RWPE2 (cell line): ENCODE results near the gene DNAJC18.
A peak's percentile ranks its signal among the peaks of the same experiment; 100 is the strongest.
"Not testable (repeated sequence)": the region's sequence is repeated elsewhere in the genome, so short reads cannot be mapped to it uniquely, and the experiment has no call there.

Experiments
- ATAC-seq: fragments of 200-7000 bp; cut with Tn5 transposase; 3 replicates; pipeline ENCODE4 v1.9.1; 2021; ENCODE audit warnings: low read depth
- DNase-seq: peaks from one replicate; pipeline ENCODE4 v3.0.0-alpha.2; 2020; ENCODE audit warnings: low spot score
- H3K27ac ChIP-seq: fragments of 450-650 bp; 2 replicates; pipeline ENCODE4 v1.5.1; 2017; ENCODE audit warnings: mild to moderate bottlenecking; ENCODE audit not compliant: poor library complexity, severe bottlenecking
- H3K27me3 ChIP-seq: fragments of 250-450 bp; sonication (Bioruptor Pico); 2 replicates; pipeline ENCODE4 v1.5.1; 2021; ENCODE audit warnings: mild to moderate bottlenecking, moderate library complexity; ENCODE audit not compliant: insufficient read depth, poor library complexity, severe bottlenecking
- H3K36me3 ChIP-seq: fragments of 250-450 bp; sonication (Bioruptor Pico); 2 replicates; pipeline ENCODE4 v1.5.1; 2020; ENCODE audit warnings: low read depth, mild to moderate bottlenecking, moderate library complexity
- H3K4me1 ChIP-seq: fragments of 250-450 bp; sonication (Bioruptor Pico); 2 replicates; pipeline ENCODE4 v1.5.1; 2021; ENCODE audit warnings: mild to moderate bottlenecking, moderate library complexity; ENCODE audit not compliant: insufficient read depth, poor library complexity, severe bottlenecking
- H3K4me3 ChIP-seq: fragments of 250-450 bp; sonication (Bioruptor Pico); 2 replicates; pipeline ENCODE4 v1.5.1; 2021; ENCODE audit warnings: mild to moderate bottlenecking, moderate library complexity; ENCODE audit not compliant: severe bottlenecking
- H3K9me3 ChIP-seq: fragments of 250-450 bp; sonication (Bioruptor Pico); 2 replicates; pipeline ENCODE4 v1.5.1; 2021; ENCODE audit warnings: mild to moderate bottlenecking, moderate library complexity; ENCODE audit not compliant: severe bottlenecking
- CTCF ChIP-seq: fragments of 450-650 bp; IDR thresholded peaks from one replicate; pipeline ENCODE4 v1.5.1; 2017; ENCODE audit warnings: mild to moderate bottlenecking, moderate library complexity; ENCODE audit not compliant: poor library complexity, severe bottlenecking

Gene DNAJC18

GRCh38 chr5:139388198-139388821 lies 51.0 kb downstream of the DNAJC18 start:
- no peak overlapping the region for H3K27ac ChIP-seq
- TF ChIP-seq CTCF = no peak
- peaks cover 24% of the 10 kb centered on the region for H3K4me1 ChIP-seq
- no peaks in the 10 kb centered on the region for H3K9me3 ChIP-seq
- ATAC-seq (no peak), DNase-seq (no peak)
- no peaks in the 10 kb centered on the region for H3K27me3 ChIP-seq
- no peaks in the 10 kb centered on the region for H3K36me3 ChIP-seq
- H3K4me3 ChIP-seq = no peak overlapping the region

- ATAC-seq (no peak), DNase-seq (no peak)
- Histone ChIP-seq H3K27ac (no peak overlapping the region), H3K36me3 (no peaks in the 10 kb centered on the region), H3K4me3 (no peak overlapping the region), H3K27me3 (no peaks in the 10 kb centered on the region), H3K4me1 (peaks cover 26% of the 10 kb centered on the region), H3K9me3 (no peaks in the 10 kb centered on the region)
- TF ChIP-seq CTCF = no peak
These were observed 51.6 kb downstream of the DNAJC18 start for GRCh38 chr5:139387611-139388197.

GRCh38 chr5:139386956-139387355 lies 52.4 kb downstream of the DNAJC18 start:
- not testable (repeated sequence) for H3K36me3 ChIP-seq, H3K4me3 ChIP-seq, H3K27me3 ChIP-seq, ATAC-seq, H3K9me3 ChIP-seq, H3K27ac ChIP-seq, DNase-seq
- peaks cover 25% of the 10 kb centered on the region for H3K4me1 ChIP-seq

- ATAC-seq = peak; percentile 19; the same call in 1 of the 3 replicates
- no peaks in the 10 kb centered on the region for H3K9me3 ChIP-seq
- H3K4me1 ChIP-seq = peaks cover 15% of the 10 kb centered on the region
- no peak for TF ChIP-seq CTCF
- H3K27ac ChIP-seq = no peak overlapping the region
- H3K36me3 ChIP-seq = no peaks in the 10 kb centered on the region
- H3K27me3 ChIP-seq = no peaks in the 10 kb centered on the region
- DNase-seq = no peak
- no peak overlapping the region for H3K4me3 ChIP-seq
These were observed 53.3 kb downstream of the DNAJC18 start for GRCh38 chr5:139386050-139386438.

GRCh38 chr5:139385061-139386049 lies 54.0 kb downstream of the DNAJC18 start:
- no peak overlapping the region for H3K27ac ChIP-seq
- H3K4me1 ChIP-seq = peaks cover 14% of the 10 kb centered on the region
- DNase-seq = peak; percentile 45
- peak; percentile 54 for TF ChIP-seq CTCF
- ATAC-seq = peak; percentile 51
- H3K9me3 ChIP-seq = no peaks in the 10 kb centered on the region
- H3K36me3 ChIP-seq = no peaks in the 10 kb centered on the region
- H3K4me3 ChIP-seq = peak overlapping the region; percentile 18
- H3K27me3 ChIP-seq = no peaks in the 10 kb centered on the region
